Measurements from ENCODE around the gene GTF3C1.

The GTF3C1 gene

GRCh38 chr16:27564224-27564623 lies 14.5 kb upstream of the GTF3C1 start:
- Histone ChIP-seq H3K27me3 (ENCODE audit: insufficient read depth, insufficient read length) (no peaks in the 10 kb centered on the region), H3K36me3 (ENCODE audit: insufficient read depth, insufficient read length, low read length) (no peaks in the 10 kb centered on the region), H3K4me3 (ENCODE audit: insufficient read length, low read depth) (no peak overlapping the region), H3K4me1 (ENCODE audit: insufficient read depth, insufficient read length) (peaks cover 1% of the 10 kb centered on the region), H3K9me3 (ENCODE audit: insufficient read depth, low read length) (no peaks in the 10 kb centered on the region), H3K9ac (ENCODE audit: insufficient read length, low read depth) (no peak overlapping the region)
- DNase-seq (ENCODE audit: low read depth, low spot score): no peak
- TF ChIP-seq YY1 (IDR thresholded peaks at IDR 0.05; ENCODE audit: insufficient read depth, insufficient read length): no peak
- no peak for TF ChIP-seq SUZ12 (IDR thresholded peaks at IDR 0.05; ENCODE audit: extremely low read depth, insufficient read depth, insufficient read length)
- TF ChIP-seq ZNF274 (IDR thresholded peaks at IDR 0.05; ENCODE audit: low read depth, low read length): no peak

- no peak overlapping the region for H3K4me3 ChIP-seq (ENCODE audit: insufficient read length, low read depth)
- TF ChIP-seq ZNF274 (IDR thresholded peaks at IDR 0.05; ENCODE audit: low read depth, low read length): no peak
- no peak for TF ChIP-seq YY1 (IDR thresholded peaks at IDR 0.05; ENCODE audit: insufficient read depth, insufficient read length)
- TF ChIP-seq SUZ12 (IDR thresholded peaks at IDR 0.05; ENCODE audit: extremely low read depth, insufficient read depth, insufficient read length): no peak
- H3K9me3 ChIP-seq (ENCODE audit: insufficient read depth, low read length): no peaks in the 10 kb centered on the region
- peaks cover 6% of the 10 kb centered on the region for H3K36me3 ChIP-seq (ENCODE audit: insufficient read depth, insufficient read length, low read length)
- H3K4me1 ChIP-seq (ENCODE audit: insufficient read depth, insufficient read length): peaks cover 1% of the 10 kb centered on the region
- no peaks in the 10 kb centered on the region for H3K27me3 ChIP-seq (ENCODE audit: insufficient read depth, insufficient read length)
- DNase-seq (ENCODE audit: low read depth, low spot score): no peak
- H3K9ac ChIP-seq (ENCODE audit: insufficient read length, low read depth): no peak overlapping the region
Observed at GRCh38 chr16:27561216-27561615, 11.5 kb upstream of the GTF3C1 start.

- DNase-seq (ENCODE audit: low read depth, low spot score): no peak
- H3K36me3 ChIP-seq (ENCODE audit: insufficient read depth, insufficient read length, low read length): peaks cover 9% of the 10 kb centered on the region
- no peak overlapping the region for H3K4me3 ChIP-seq (ENCODE audit: insufficient read length, low read depth)
- TF ChIP-seq YY1 (IDR thresholded peaks at IDR 0.05; ENCODE audit: insufficient read depth, insufficient read length) (no peak), SUZ12 (IDR thresholded peaks at IDR 0.05; ENCODE audit: extremely low read depth, insufficient read depth, insufficient read length) (no peak), ZNF274 (IDR thresholded peaks at IDR 0.05; ENCODE audit: low read depth, low read length) (no peak)
- no peak overlapping the region for H3K9ac ChIP-seq (ENCODE audit: insufficient read length, low read depth)
- no peaks in the 10 kb centered on the region for H3K9me3 ChIP-seq (ENCODE audit: insufficient read depth, low read length)
- H3K4me1 ChIP-seq (ENCODE audit: insufficient read depth, insufficient read length): peaks cover 1% of the 10 kb centered on the region
- H3K27me3 ChIP-seq (ENCODE audit: insufficient read depth, insufficient read length): no peaks in the 10 kb centered on the region
Observed at GRCh38 chr16:27558932-27559331, 9.2 kb upstream of the GTF3C1 start.

GRCh38 chr16:27558434-27558833 lies 8.7 kb upstream of the GTF3C1 start:
- Histone ChIP-seq H3K36me3 (ENCODE audit: insufficient read depth, insufficient read length, low read length) (peaks cover 14% of the 10 kb centered on the region), H3K4me1 (ENCODE audit: insufficient read depth, insufficient read length) (peaks cover 1% of the 10 kb centered on the region), H3K9me3 (ENCODE audit: insufficient read depth, low read length) (no peaks in the 10 kb centered on the region), H3K4me3 (ENCODE audit: insufficient read length, low read depth) (no peak overlapping the region), H3K9ac (ENCODE audit: insufficient read length, low read depth) (no peak overlapping the region), H3K27me3 (ENCODE audit: insufficient read depth, insufficient read length) (no peaks in the 10 kb centered on the region)
- DNase-seq (ENCODE audit: low read depth, low spot score): no peak
- TF ChIP-seq YY1 (IDR thresholded peaks at IDR 0.05; ENCODE audit: insufficient read depth, insufficient read length) (no peak), SUZ12 (IDR thresholded peaks at IDR 0.05; ENCODE audit: extremely low read depth, insufficient read depth, insufficient read length) (no peak), ZNF274 (IDR thresholded peaks at IDR 0.05; ENCODE audit: low read depth, low read length) (no peak)

GRCh38 chr16:27556471-27556870 lies 6.8 kb upstream of the GTF3C1 start:
- no peak overlapping the region for H3K4me3 ChIP-seq (ENCODE audit: insufficient read length, low read depth)
- no peak overlapping the region for H3K9ac ChIP-seq (ENCODE audit: insufficient read length, low read depth)
- H3K27me3 ChIP-seq (ENCODE audit: insufficient read depth, insufficient read length): no peaks in the 10 kb centered on the region
- H3K4me1 ChIP-seq (ENCODE audit: insufficient read depth, insufficient read length): peaks cover 1% of the 10 kb centered on the region
- no peak for TF ChIP-seq SUZ12 (IDR thresholded peaks at IDR 0.05; ENCODE audit: extremely low read depth, insufficient read depth, insufficient read length)
- no peak for TF ChIP-seq ZNF274 (IDR thresholded peaks at IDR 0.05; ENCODE audit: low read depth, low read length)
- TF ChIP-seq YY1 (IDR thresholded peaks at IDR 0.05; ENCODE audit: insufficient read depth, insufficient read length): no peak
- DNase-seq (ENCODE audit: low read depth, low spot score): no peak
- peaks cover 14% of the 10 kb centered on the region for H3K36me3 ChIP-seq (ENCODE audit: insufficient read depth, insufficient read length, low read length)
- H3K9me3 ChIP-seq (ENCODE audit: insufficient read depth, low read length): no peaks in the 10 kb centered on the region

GRCh38 chr16:27551036-27551435 lies 1.3 kb upstream of the GTF3C1 start:
- peak overlapping the region; percentile 98 for H3K9ac ChIP-seq (ENCODE audit: insufficient read length, low read depth)

GRCh38 chr16:27550582-27550920 lies 838 bp upstream of the GTF3C1 start:
- TF ChIP-seq ZNF274 (IDR thresholded peaks at IDR 0.05; ENCODE audit: low read depth, low read length): no peak
- no peak for TF ChIP-seq SUZ12 (IDR thresholded peaks at IDR 0.05; ENCODE audit: extremely low read depth, insufficient read depth, insufficient read length)
- TF ChIP-seq YY1 (IDR thresholded peaks at IDR 0.05; ENCODE audit: insufficient read depth, insufficient read length): no peak
- H3K27me3 ChIP-seq (ENCODE audit: insufficient read depth, insufficient read length): no peaks in the 10 kb centered on the region

More at GRCh38 chr16:27551036-27551435, 1.3 kb upstream of the GTF3C1 start:
- Histone ChIP-seq H3K4me1 (ENCODE audit: insufficient read depth, insufficient read length) (no peaks in the 10 kb centered on the region), H3K9me3 (ENCODE audit: insufficient read depth, low read length) (no peaks in the 10 kb centered on the region), H3K4me3 (ENCODE audit: insufficient read length, low read depth) (no peak overlapping the region), H3K27me3 (ENCODE audit: insufficient read depth, insufficient read length) (no peaks in the 10 kb centered on the region), H3K36me3 (ENCODE audit: insufficient read depth, insufficient read length, low read length) (peaks cover 30% of the 10 kb centered on the region)
- no peak for DNase-seq (ENCODE audit: low read depth, low spot score)
- no peak for TF ChIP-seq ZNF274 (IDR thresholded peaks at IDR 0.05; ENCODE audit: low read depth, low read length)
- no peak for TF ChIP-seq SUZ12 (IDR thresholded peaks at IDR 0.05; ENCODE audit: extremely low read depth, insufficient read depth, insufficient read length)
- TF ChIP-seq YY1 (IDR thresholded peaks at IDR 0.05; ENCODE audit: insufficient read depth, insufficient read length): no peak

GRCh38 chr16:27549464-27549745 lies 308 bp downstream of the GTF3C1 start:
- Histone ChIP-seq H3K36me3 (ENCODE audit: insufficient read depth, insufficient read length, low read length) (peaks cover 45% of the 10 kb centered on the region), H3K4me1 (ENCODE audit: insufficient read depth, insufficient read length) (no peaks in the 10 kb centered on the region), H3K27me3 (ENCODE audit: insufficient read depth, insufficient read length) (no peaks in the 10 kb centered on the region), H3K4me3 (ENCODE audit: insufficient read length, low read depth) (peak overlapping the region; percentile 98), H3K9ac (ENCODE audit: insufficient read length, low read depth) (peak overlapping the region; percentile 93), H3K9me3 (ENCODE audit: insufficient read depth, low read length) (no peaks in the 10 kb centered on the region)
- DNase-seq (ENCODE audit: low read depth, low spot score): no peak
- TF ChIP-seq ZNF274 (IDR thresholded peaks at IDR 0.05; ENCODE audit: low read depth, low read length): no peak
- no peak for TF ChIP-seq YY1 (IDR thresholded peaks at IDR 0.05; ENCODE audit: insufficient read depth, insufficient read length)
- no peak for TF ChIP-seq SUZ12 (IDR thresholded peaks at IDR 0.05; ENCODE audit: extremely low read depth, insufficient read depth, insufficient read length)

More at GRCh38 chr16:27550582-27550920, 838 bp upstream of the GTF3C1 start:
- DNase-seq (ENCODE audit: low read depth, low spot score): no peak
- Histone ChIP-seq H3K9me3 (ENCODE audit: insufficient read depth, low read length) (no peaks in the 10 kb centered on the region), H3K9ac (ENCODE audit: insufficient read length, low read depth) (peak overlapping the region; percentile 98), H3K36me3 (ENCODE audit: insufficient read depth, insufficient read length, low read length) (peaks cover 35% of the 10 kb centered on the region), H3K4me1 (ENCODE audit: insufficient read depth, insufficient read length) (no peaks in the 10 kb centered on the region), H3K4me3 (ENCODE audit: insufficient read length, low read depth) (peak overlapping the region; percentile 98)

Data from NT2/D1 (cell line).